Stimulated activated CD8-positive, alpha-beta memory T cell treated with anti-CD3 and anti-CD28 coated beads, Interleukin-7, amount 100 ng/mL, for 1 hour (primary cell): ENCODE measurements around the gene CFAP91.

Experiments used
- DNase-seq, 2 donors: peaks; one replicate each; pipeline ENCODE4 v3.0.0-alpha.2; 2020; ENCODE audit warnings: low read depth in 2 of 2

The CFAP91 gene

DNA sequence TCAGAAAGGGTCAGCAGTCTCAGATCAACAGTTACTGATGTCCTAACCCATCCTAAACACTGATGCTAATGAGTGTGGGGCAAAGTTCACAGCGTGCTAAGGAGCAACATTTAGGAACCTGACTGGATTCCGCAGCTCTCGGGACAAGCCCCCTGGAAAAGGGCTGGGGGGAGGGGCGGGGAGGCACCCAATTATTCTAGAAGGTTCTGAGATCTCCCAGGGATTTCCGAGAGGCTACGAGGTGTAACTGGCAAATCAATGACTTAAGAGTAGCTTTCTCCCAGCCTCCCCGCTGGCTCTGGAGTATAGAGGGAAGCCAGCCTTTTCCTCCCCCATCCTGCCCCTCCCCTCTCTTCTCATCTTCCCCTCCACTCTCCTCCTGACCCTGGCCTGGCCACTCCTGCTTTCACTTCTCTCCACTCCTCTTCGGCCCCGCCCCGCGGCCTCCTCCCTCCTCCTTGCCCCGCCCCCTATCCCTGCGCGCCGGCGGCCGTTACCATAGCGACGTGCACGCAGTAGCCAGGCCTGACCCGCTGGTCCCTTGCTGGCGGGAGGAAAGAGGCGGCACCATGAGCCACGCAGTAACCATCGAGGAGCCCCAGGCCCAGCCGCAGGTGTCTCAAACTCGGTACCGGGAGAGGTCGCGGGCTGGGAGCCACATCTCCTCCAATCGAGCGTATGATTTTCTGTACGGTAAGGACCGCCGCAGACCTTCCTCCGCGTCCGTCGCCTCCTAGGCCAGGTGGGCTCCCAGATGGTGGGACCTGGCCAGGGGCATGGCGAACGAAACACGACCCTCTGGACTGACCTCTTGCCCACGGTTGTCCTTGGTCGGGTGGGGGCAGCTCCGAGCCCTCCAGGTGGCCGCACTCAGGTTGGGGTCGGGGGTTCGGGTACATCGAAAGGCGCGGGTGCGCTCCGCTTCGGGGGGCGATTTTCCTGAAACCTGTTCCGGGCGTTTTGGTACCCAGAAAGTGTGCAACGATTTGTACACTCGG is at the start of gene CFAP91:
Gene CFAP91, plus strand, starts transcription at position 493 of the 998 bp plus-strand sequence. Its CDS starts 77 bp downstream, at position 570.
- peak; percentile 58 to 64 for DNase-seq

DNA sequence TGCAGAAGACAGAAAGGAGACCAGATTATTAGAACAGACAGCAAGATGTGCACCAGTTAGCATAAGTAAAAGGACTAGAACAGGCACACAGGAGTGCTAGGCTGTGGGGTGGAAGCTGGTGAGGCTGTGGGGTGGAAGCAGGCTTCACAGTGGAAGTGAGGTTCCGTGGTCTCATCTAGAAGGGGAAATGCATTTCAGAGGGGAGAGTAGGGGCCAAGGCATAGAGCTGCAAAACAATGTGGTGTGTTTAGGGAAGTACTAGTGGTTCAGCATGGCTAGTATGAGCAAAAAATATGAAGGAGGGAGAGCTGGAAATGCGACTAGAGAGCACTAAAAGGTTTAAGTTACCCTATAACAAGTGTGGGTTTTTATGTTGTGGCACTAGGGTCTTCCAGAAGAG is 48.9 kb upstream of the CFAP91 start:
- no peak for DNase-seq

DNA sequence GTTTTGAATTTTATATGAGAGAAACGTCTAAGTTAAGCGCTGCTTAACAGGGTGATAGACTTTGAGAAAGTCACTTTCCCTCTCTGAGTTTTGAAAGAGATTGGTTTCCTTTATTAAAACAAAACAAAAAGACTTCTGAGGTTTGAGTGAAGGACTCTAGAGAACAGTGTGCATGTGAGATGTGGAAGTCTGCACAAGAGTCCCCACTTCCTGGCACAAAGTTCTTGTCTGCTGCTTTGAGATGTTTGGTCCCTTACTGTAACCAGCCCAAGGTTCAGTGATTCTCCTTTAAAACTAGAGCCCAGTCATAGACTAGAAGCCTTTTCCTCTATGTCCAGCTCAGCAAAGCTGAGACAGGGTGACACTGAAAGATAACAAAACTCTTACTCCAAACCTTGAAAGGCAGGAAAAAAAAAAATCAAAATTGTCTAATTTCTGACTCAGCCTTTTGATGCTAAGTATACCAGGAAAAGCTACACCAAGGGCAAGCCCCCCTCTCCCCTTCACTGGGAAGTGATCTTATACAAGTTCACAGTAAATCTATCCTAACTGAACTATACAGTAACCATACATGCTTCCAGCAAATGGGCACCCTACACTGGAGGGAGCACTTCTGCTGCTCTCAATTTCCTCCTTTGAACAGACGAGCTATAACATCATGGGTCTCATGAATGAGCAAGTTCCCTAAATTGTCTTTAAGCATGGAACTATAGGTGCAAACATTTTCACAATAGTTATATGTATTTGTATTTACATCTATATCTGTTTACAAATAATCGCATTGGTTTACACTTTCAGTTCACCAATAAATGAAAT is 44.7 kb upstream of the CFAP91 start:
- no peak for DNase-seq

DNA sequence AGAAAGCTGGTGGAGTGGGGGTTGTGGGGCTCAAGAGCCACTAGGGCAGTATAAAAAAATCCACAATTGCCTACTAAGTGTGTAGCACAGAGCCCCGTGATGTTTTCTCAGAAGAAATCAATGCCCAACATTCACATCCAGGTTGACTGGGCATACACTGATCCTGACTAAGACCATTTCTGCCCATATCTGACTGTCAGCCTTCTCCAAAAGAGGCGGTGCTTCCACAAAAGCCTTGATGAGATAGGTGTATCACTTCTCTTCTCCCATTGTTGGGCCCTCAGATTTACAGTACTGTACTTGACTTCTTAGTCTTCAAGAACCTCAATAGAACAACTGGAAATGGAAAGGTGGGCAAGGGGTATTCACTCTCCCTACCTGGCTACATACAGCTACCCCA is 43.8 kb upstream of the CFAP91 start:
- DNase-seq, result no peak

DNA sequence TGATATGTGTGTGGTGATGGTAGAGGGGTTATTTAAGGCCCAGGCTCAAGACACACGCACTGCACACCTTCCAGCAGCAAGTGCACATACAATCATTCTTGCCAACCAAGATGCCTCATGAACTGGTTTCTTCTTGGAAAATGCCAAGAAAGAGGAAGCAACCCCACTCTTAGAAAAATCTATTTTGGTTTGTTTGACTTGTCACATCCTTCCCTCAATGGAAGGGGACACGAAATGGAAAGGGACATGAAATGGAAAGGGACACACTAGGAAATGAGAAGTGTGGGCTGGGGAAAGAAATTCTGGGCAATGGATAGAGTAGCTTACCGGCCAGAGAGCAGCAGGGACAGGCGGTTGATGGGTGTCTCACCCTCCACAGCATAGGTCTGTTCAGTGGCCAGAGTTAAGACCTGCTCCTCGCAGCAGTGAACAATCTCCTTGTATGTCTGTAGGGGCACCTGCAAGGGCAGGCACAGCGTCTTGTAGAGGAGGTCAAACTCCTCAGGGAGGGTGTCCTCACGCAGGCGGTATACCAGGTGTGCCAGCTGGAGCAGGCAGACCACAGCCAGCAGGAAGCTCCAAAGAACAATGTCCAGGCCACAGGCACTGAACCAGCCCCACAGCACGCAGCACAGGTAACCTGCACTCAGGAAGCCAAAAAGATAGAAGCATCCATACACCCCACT is 43.1 kb upstream of the CFAP91 start:
- no peak for DNase-seq

DNA sequence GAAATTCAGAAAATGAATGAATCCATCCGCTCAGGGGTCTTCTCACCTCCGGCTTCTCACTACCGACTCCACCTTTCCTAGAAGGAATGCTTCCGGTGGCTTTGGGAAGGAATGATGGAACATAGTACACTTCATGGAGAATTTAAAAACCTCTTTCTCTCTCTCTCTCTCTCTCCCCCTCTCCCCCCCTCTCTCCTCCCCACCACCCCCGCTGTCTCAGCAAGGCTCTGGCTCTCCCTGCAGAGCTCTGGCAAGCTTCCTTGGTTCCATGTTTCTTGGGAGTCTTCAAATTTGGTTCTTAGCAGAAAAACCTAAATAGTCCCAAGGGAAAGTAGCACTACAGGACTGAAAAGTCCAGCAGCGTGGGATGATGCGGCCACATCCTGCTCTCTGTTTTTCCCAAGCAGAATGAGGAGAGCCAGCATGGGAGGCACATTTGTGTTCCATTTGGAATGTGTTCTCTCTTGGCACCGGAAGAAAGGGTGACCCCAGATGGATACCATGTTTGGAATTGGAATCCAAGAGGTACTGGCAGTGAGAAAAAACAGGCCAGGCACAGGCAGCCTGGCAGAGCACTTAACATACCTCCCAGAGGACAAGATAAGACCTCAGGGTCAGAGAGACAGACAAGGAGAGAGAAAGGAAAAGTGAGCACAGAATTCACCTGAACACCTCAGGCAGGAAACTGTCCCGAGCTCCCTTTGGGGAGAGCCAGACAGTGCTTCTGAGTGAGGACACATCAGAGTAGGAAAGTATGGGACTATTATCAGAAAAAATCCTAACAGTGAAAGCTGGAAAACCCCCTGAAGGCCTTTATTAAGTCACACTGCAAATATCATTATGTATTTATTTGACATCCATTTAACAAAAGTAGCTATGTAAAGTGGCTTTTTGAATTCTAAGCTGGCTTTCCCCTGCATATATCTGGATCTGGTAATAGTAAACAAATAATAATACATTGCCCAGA is 42.1 kb upstream of the CFAP91 start, which contains the start of gene POPDC2:
Gene POPDC2, minus strand, starts transcription at position 116 of the 967 bp plus-strand sequence. CDS start 166 bp downstream, outside the sequence.
- no peak for DNase-seq

DNA sequence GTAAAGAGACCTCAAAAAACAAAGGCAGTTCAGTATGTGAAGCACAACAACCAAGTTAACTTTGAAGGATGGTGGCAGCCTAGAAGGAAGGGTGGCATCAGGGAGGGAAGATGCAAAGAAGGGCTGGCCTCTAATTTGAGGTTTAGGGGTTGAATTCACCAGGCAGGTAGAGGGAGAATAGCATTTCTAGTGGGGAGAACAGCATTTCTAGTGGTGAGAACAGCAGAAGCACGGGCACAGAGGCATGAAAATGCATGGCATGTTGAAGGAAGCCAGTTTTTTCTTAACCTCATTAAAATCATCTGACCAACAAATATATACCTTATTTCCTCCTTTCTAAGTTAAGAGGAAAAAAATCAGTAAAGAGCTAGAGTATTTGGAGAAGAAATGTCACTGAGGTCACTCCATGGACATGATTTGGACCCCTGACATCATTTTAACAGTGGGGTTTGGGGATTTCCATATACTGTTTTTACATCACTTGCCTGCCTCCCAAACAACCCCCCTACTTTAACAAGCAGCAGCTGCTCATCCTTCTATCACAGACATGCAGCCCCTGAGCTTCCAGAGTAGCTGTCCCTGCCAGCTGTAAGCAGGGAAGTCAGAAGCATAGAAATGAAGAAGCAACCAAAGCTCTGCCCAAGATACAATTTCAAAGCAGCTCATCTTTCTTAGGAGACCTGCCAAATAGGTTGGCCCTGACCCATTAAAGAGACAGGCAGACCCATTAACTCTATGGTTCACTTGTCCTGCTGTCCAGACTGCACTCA is 40.0 kb upstream of the CFAP91 start:
- no peak for DNase-seq

DNA sequence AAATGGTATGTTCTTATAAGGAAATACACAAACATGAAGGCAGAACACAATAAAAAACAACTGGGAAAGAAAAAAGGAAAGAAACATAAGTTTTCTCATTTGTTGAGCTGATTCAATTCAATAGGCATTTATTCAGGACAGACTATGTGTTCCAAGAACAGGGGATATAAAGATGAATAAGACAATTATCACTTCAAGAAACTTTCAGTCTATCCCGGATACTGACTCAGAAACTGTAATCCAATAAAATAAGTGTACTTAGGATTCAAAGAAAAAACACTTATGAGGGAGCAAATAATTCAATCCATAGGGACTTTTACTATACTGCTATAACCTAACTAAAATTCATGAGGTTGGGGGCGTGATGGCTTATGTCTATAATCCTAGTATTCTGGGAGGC is 38.9 kb upstream of the CFAP91 start:
- no peak for DNase-seq

DNA sequence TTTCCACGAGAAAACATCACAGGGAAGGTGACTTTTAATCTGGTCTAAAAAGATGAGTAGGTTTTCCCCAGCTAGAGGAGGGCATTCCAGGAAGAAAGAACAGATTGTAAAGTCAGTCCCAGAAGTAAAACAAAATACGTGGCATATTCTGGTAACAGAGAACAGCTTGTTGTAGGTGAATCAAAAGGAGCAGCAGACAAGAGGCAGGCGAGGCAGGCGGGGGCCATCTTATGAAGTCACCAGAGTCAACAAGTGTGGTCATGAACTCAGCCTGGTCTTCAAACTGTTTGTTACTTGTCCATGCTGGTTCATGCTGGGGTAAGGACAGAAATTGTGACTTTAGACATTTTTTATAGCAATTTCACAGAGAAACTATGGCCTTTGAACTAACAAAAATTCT is 38.5 kb upstream of the CFAP91 start:
- DNase-seq, result no peak

DNA sequence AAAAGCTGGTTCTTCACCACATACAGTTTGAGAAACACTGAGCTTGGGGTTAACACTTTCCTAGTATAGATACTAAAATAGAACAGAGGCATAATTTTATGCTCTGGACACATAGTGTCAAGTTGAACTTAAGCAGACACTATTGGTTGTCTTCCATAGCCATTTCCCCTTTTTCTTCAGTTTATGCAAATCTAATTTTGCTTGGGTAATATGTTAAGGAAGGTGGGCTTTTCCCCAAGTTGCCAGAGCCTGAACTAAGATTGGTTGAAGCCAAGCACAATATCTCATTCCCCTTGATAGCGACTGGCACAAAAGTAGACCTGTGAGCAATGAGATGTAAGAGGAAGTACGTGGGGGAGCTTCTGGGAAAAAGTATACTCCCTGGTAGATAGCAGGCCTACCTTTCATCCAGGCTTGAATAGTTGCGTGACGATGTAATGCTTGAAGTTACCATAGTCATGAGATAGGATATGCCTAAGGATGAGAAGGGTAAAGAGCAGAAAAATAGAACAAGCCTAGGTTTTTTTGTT is 37.9 kb upstream of the CFAP91 start:
- DNase-seq, result no peak

DNA sequence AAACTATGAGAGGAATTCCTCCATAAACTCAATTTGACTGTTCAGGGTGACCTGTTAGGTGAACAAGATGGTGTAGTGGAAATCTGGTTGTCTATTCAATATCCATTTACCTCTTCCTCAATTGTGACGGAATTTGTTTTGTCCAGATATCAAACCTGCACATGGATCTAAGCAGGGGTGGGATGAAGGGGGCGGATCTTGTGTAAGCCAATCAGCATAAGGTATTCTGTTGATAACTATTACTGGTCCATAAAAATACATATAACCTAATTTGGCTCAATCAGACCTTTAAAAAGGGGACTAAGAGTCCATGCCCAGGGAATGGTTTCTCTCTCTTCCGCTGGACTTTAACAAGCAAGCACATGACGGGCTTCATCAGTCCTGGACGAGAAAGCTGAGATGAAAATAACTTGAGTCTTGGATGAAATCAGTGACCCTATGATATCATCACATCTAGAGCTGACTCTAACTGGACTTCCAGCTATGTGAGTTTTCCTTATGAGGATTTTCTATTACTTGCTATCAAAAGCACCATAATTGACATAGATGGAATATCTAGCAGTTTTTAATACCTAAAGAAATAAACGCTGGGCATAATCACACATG is 36.8 kb upstream of the CFAP91 start:
- no peak for DNase-seq

DNA sequence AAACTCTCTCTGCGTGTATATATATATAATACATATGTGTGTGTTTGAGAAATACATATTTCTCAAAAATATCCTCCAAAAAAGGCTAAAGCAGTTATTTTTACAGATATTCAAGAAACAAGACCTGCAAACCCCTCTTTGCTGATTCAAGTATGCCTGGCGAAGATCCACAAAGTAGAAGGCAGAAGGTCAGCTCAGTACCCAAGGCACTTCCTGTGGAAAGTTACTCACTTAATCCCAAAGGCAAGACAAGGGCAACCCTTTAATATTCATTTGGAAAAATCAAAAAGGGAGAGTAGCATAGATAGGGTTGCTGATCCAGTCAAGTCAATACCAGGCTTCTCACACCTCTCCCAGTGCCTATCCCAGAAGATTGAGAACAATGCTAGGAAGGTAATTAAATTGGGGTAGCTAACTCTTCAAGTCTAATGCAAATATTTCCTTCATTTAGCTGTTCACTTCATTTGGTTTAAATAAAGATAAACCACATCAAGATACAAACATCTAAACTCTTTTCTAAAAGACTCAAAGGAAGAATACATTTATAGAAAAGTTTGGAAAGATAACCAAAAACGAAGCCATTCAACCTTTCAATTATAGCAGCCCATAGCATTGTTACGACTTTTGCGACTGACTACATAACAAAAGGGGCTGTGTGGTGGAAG is 32.8 kb upstream of the CFAP91 start:
- DNase-seq, result no peak

DNA sequence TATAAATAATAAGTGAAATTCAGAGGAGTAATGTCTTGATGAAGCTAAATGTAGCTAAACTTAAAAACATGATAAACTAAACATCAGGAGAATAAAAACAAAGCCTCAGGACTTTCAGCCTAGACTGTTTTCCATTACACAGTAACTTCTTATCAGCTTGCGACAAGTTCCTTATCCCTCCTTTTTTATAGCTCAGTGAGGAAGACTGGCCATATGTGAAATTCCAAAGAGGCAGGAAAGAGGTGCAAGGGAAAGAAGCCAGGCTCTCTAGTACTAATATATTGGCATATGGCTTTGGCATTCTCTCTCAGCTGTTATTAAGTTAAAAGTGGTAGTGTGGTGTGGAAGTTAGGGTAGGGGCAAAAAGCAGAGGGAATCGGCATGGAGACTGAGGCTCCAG is 30.0 kb upstream of the CFAP91 start:
- DNase-seq, result no peak

DNA sequence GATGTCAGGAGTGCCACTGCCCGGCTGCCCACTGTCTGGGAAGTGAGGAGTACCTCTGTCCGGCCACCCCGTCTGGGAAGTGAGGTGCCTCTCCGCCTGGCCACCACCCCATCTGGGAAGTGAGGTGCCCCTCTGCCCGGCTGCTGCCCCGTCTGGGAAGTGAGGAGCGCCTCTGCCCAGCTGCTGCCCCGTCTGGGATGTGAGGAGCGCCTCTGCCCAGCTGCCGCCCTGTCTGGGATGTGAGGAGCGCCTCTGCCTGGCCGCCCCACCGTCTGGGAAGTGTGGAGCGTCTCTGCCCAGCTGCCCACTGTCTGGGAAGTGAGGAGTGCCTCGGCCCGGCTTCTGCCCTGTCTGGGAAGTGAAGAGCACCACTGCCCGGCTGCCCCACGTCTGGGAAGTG is 28.9 kb upstream of the CFAP91 start:
- no peak for DNase-seq

DNA sequence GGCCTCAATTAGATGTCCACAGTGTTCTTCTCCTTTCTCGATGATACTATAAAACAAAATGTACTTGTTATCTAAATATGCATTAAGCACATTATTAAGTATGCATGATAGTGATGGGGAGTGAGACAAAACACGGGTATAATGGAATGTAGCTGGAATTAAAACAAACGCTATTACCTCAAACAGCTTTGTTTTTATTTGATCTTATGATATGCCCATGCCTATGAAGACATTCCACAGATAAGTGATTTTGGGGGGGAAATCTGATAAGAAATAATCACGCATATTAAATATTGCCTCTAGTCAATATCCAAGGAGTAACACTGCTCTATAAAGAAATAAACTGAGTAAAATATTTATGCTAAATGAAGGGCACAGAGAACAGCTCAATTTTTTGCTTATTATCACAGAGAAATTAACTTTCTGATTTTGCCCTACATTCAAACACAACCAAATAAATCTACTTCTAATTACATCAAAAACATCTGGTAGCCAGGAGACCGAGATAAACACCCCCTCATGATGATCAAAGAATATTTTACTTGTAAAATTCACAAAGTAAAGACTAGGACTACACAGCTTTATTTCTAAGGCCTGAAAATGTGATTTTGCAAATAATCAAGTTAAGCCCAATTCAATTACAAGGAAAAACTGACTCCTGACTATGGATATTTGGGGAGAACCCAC is 27.5 kb upstream of the CFAP91 start:
- no peak for DNase-seq

DNA sequence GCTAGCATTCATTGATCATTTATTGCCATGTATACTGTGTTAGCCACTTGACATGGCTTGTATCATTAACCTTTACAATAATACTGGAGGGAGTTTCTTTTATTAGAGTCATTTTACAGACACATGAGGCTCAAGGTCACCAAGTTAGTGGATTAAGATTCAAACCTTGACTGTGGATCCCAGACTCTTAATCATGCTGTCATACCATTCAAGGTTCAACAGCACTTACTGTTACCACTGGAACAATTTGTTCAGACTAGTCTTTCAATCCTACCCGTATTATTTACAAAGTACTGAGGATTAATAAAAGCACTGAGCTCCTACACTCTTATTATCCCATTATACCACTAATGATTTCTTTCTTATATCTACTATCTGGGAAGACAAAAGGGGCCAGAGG is 26.8 kb upstream of the CFAP91 start:
- no peak for DNase-seq

DNA sequence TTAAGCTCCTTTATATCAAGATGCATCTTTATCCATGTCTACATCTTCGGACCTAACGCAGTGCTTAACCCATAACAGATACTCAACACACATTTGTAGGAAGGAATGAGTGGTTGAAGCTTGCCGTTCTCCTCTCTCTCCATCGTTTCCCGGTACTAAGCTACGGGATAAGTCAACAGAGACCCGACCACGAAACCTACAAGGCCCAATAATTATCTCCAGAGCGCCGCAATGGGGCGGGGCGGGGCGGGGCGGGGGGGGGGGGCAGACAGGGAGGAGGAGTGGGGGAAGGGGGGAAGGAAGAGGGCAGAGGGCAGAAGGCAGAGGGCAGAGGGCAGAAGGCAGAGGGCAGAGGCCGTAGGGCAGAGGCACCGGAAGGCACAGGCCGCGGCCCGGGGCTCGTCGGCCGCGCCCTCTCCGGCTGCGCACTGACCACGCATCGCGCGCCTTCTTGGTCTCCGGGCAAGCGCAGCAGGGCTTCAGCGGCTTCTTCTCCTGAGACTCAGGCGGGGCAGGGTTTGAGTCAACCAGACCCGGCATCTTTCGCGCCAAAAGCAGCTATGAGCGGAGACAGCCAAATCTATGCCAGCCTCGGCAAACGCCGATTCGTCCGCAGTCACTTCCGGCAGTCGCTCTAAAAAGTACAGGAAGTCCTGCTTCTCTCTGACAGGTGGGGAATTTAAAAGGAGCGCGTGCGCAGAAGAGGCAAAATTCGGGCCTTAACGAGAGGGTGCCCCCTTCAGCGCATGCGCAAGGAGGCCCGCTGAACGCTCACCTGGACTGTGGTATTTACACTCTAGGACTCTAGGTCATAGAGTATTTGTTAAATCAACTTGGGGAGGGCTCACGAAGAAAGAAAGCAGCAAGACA is 25.8 kb upstream of the CFAP91 start, which contains the start of gene COX17:
Gene COX17, minus strand, starts transcription at position 636 of the 870 bp plus-strand sequence. Its CDS starts 96 bp downstream, at position 540.
- peak; percentile 89 to 90 for DNase-seq
